B cell (primary cell): ENCODE measurements around the gene HCFC1. TPM values are rescaled to one million over a fixed set of nuclear protein-coding genes. Genes with fewer than 3 reads are reported as not detected.

Experiments
- ATAC-seq: fragments of 200-7000 bp; cut with Tn5 transposase; one replicate; pipeline ENCODE4 v1.10.0; 2021; ENCODE audit warnings: low read depth, mild to moderate bottlenecking, moderate number of reproducible peaks, moderate library complexity
- CTCF ChIA-PET: fragments of 350-600 bp; sonication (Branson Sonifier 250); formaldehyde crosslinking; loops from one replicate; lab custom pipeline; 2021; ENCODE audit warnings: antibody characterized with exemption, inconsistent platforms; lab: Charles Lee
- POLR2A ChIA-PET: fragments of 350-600 bp; sonication (Branson Sonifier 250); formaldehyde crosslinking; loops from one replicate; lab custom pipeline; 2021; ENCODE audit warnings: antibody characterized with exemption; lab: Charles Lee
- DNase-seq: peaks from one replicate; pipeline ENCODE4 v3.0.0; 2013
- H2AFZ ChIP-seq: 2 replicates; pipeline ENCODE4 v1.6.1; 2012; ENCODE audit warnings: mild to moderate bottlenecking, low read depth, low read length; ENCODE audit not compliant: insufficient read depth, poor library complexity, severe bottlenecking
- H3K27ac ChIP-seq, 2 donors: 1 replicate in 1 of 2; 2 replicates in 1 of 2; pipeline ENCODE4 v1.5.1; 2012 to 2013; ENCODE audit warnings: low read length in 2 of 2, mild to moderate bottlenecking in 2 of 2, moderate library complexity in 1 of 2
- H3K27me3 ChIP-seq, 4 experiments: fragments of 200-600 bp in 1 of 4; sonication (generic) in 1 of 4; replicated peaks in 1 of 4; 1 replicate in 2 of 4; 2 replicates in 2 of 4; pipeline versions ENCODE4 v1.6.1 to v1.7.0; 2013 to 2016; ENCODE audit warnings: low read length in 3 of 4, mild to moderate bottlenecking in 2 of 4, mixed read lengths in 1 of 4, moderate library complexity in 1 of 4; ENCODE audit not compliant: insufficient read depth in 4 of 4, control insufficient read depth in 3 of 4; ENCODE audit errors: control extremely low read depth in 1 of 4
- H3K36me3 ChIP-seq, 2 experiments: replicated peaks in 1 of 2; 1 replicate in 1 of 2; 2 replicates in 1 of 2; pipeline versions ENCODE4 v1.6.1 to v1.7.1; 2013; ENCODE audit warnings: low read length in 1 of 2; ENCODE audit not compliant: insufficient read depth in 2 of 2, control insufficient read depth in 1 of 2; ENCODE audit errors: control extremely low read depth in 1 of 2, extremely low read depth in 1 of 2
- H3K4me1 ChIP-seq, 2 donors: fragments of 200-600 bp in 1 of 2; sonication (generic) in 1 of 2; 1 replicate in 1 of 2; 2 replicates in 1 of 2; pipeline versions ENCODE4 v1.5.1 to v1.6.1; 2013 to 2017; ENCODE audit warnings: low read length in 2 of 2; ENCODE audit not compliant: control insufficient read depth in 2 of 2, insufficient read depth in 2 of 2
- H3K4me2 ChIP-seq: replicated peaks from 2 replicates; pipeline ENCODE3; 2012; ENCODE audit warnings: mild to moderate bottlenecking, low read depth, low read length; ENCODE audit not compliant: poor library complexity, severe bottlenecking
- H3K4me3 ChIP-seq, 5 experiments: fragments of 200-600 bp in 1 of 5; sonication (generic) in 1 of 5; 1 replicate in 3 of 5; 2 replicates in 2 of 5; pipeline versions ENCODE4 v1.5.1 to v1.7.0; 2011 to 2016; ENCODE audit warnings: low read length in 4 of 5, mild to moderate bottlenecking in 4 of 5, low read depth in 2 of 5, control low read depth in 1 of 5, moderate library complexity in 1 of 5; ENCODE audit not compliant: insufficient read depth in 1 of 5; ENCODE audit errors: control extremely low read depth in 1 of 5, extremely low read depth in 1 of 5
- H3K79me2 ChIP-seq: fragments of 200-600 bp; sonication (generic); one replicate; pipeline ENCODE4 v1.6.0; 2016; ENCODE audit warnings: low read length; ENCODE audit not compliant: control insufficient read depth, insufficient read depth
- H3K9ac ChIP-seq: fragments of 200-600 bp; sonication (generic); 2 replicates; pipeline ENCODE4 v1.6.1; 2017; ENCODE audit warnings: mild to moderate bottlenecking, low read length, moderate library complexity
- H3K9me3 ChIP-seq, 3 donors: one replicate each; pipeline versions ENCODE4 v1.6.1 to v1.7.1; 2013; ENCODE audit warnings: low read length in 2 of 3; ENCODE audit not compliant: control insufficient read depth in 2 of 3, insufficient read depth in 1 of 3; ENCODE audit errors: control extremely low read depth in 1 of 3
- H4K20me1 ChIP-seq: 2 replicates; pipeline ENCODE4 v1.6.0; 2012; ENCODE audit warnings: mild to moderate bottlenecking, low read length; ENCODE audit not compliant: insufficient read depth, control insufficient read depth, poor library complexity, severe bottlenecking
- H3K27ac Mint-ChIP-seq: one replicate; pipeline ENCODE4 v1.8.0; 2021; ENCODE audit warnings: mixed read lengths
- H3K27me3 Mint-ChIP-seq: one replicate; pipeline ENCODE4 v1.8.0; 2021; ENCODE audit warnings: mixed read lengths
- H3K4me1 Mint-ChIP-seq: one replicate; pipeline ENCODE4 v1.8.0; 2021; ENCODE audit warnings: mixed read lengths
- H3K4me3 Mint-ChIP-seq: one replicate; pipeline ENCODE4 v1.8.0; 2021; ENCODE audit warnings: mixed read lengths
- H3K9me3 Mint-ChIP-seq: one replicate; pipeline ENCODE4 v1.8.0; 2022; ENCODE audit warnings: mixed read lengths; ENCODE audit not compliant: insufficient read depth
- EZH2 ChIP-seq: IDR thresholded peaks from 2 replicates; pipeline ENCODE4 v1.6.1; 2012; ENCODE audit warnings: borderline replicate concordance, low read depth, mild to moderate bottlenecking, moderate library complexity, low read length; ENCODE audit not compliant: insufficient read depth, poor library complexity, severe bottlenecking
- WGBS: methylation state at CpG from one replicate; pipeline ENCODE4 v1.1.5; 2013; ENCODE audit warnings: missing lambda C conversion rate; ENCODE audit not compliant: insufficient coverage; 5-methylcytosine and 5-hydroxymethylcytosine counted together
- intact Hi-C: fragments of 100-400 bp; cut with micrococcal nuclease; formaldehyde crosslinking; loops from one replicate; pipeline ENCODE4 v1.10.0; 2022
- polyA plus RNA-seq: library from polyadenylated mRNA; depleted of rRNA; stranded (reverse); fragments of >200 nt; gene quantifications from 2 replicates; pipeline ENCODE4 v1.2.3, GENCODE V29; 2012
- total RNA-seq, 2 donors: library from RNA; stranded (reverse); fragments of 120-200 nt in 1 of 2; gene quantifications; 1 replicate in 1 of 2; 2 replicates in 1 of 2; pipeline versions ENCODE4 v1.2.3 to v1.2.4, GENCODE V29; 2013 to 2022
- TF ChIP-seq, protein P1 (sequence below): fragments of 200-600 bp; IDR thresholded peaks from one replicate; pipeline ENCODE4 v1.8.0; 2022; ENCODE audit warnings: antibody characterized with exemption, mild to moderate bottlenecking

The HCFC1 gene
- total and polyA plus RNA-seq, 2 donors (not counting 1 experiment from before 2014, with no cell fraction given) = 32.1 to 57.7 TPM

DNA sequence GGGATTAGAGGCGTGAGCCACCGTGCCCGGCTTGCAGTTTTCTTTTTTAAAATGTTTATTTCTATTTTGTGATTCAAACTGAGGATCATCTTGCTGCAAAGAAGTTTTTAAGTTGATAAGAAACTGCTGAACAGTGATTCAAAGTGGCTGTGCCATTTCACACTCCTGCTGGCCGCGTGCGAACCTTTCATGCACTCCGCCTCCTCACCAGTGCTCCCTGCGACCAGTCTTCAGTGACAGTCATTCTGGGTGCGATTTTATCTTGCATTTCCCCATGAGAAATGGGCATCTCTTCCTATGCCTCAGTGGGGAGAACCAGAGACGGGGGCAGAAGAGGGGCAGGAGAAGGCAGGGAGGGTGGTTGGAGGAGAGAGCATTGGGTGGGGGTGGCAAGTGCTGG, 22.4 kb upstream of the HCFC1 start:
- Histone ChIP-seq H3K9me3 (no peaks in the 10 kb centered on the region), H3K27ac (no peak overlapping the region), H3K79me2 (no peaks in the 10 kb centered on the region), H3K4me3 (no peak overlapping the region), H3K27me3 (no peaks in the 10 kb centered on the region), H3K4me2 (no peak overlapping the region), H3K9ac (no peak overlapping the region), H3K4me1 (no peaks in the 10 kb centered on the region), H2AFZ (no peak overlapping the region), H3K36me3 (no peaks in the 10 kb centered on the region), H4K20me1 (no peaks in the 10 kb centered on the region)
- intact Hi-C loops = no loop called here
- H3K4me3 Mint-ChIP-seq = no peak overlapping the region
- ATAC-seq (no peak), DNase-seq (no peak)
- H3K4me1 Mint-ChIP-seq = no peaks in the 10 kb centered on the region
- ChIA-PET POLR2A (no interaction called here), CTCF (no interaction called here)
- H3K27ac Mint-ChIP-seq = no peak overlapping the region
- no peaks in the 10 kb centered on the region for H3K27me3 Mint-ChIP-seq
- H3K9me3 Mint-ChIP-seq = no peaks in the 10 kb centered on the region
- TF ChIP-seq, protein P1, sequence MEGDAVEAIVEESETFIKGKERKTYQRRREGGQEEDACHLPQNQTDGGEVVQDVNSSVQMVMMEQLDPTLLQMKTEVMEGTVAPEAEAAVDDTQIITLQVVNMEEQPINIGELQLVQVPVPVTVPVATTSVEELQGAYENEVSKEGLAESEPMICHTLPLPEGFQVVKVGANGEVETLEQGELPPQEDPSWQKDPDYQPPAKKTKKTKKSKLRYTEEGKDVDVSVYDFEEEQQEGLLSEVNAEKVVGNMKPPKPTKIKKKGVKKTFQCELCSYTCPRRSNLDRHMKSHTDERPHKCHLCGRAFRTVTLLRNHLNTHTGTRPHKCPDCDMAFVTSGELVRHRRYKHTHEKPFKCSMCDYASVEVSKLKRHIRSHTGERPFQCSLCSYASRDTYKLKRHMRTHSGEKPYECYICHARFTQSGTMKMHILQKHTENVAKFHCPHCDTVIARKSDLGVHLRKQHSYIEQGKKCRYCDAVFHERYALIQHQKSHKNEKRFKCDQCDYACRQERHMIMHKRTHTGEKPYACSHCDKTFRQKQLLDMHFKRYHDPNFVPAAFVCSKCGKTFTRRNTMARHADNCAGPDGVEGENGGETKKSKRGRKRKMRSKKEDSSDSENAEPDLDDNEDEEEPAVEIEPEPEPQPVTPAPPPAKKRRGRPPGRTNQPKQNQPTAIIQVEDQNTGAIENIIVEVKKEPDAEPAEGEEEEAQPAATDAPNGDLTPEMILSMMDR = no peak
- TF ChIP-seq EZH2 = no peak
- 87% methylated on average over 5 of the region's 10 CpGs for WGBS

DNA sequence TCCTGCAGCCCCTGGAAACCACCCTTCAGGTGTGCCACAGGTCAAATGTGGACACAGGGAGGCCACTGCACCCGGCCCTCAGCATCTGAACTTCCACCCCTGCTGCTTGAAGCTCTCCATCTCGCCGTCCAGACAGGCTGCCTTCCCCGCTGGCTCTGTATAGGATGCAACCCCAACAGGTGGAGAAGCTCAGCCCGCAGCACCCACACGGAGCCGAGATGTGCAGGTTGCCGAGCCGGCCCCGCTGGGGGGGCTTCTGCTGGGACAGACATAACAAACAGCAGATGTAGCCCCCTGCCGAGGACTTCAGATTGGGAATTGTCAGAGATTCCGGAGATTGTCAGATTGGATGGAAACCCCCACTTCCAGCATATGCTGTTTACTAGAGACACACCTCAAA, 21.5 kb upstream of the HCFC1 start:
- no peaks in the 10 kb centered on the region for H3K9me3 ChIP-seq
- H3K79me2 ChIP-seq = no peaks in the 10 kb centered on the region
- no peak overlapping the region for H3K27ac Mint-ChIP-seq
- no peaks in the 10 kb centered on the region for H3K4me1 Mint-ChIP-seq
- H3K9me3 Mint-ChIP-seq = no peaks in the 10 kb centered on the region
- WGBS = 94% methylated on average over 5 of the region's 12 CpGs
- no peak overlapping the region for H3K4me2 ChIP-seq
- DNase-seq (no peak), ATAC-seq (no peak)
- H3K4me1 ChIP-seq = no peaks in the 10 kb centered on the region
- no peaks in the 10 kb centered on the region for H3K27me3 ChIP-seq
- no peaks in the 10 kb centered on the region for H3K27me3 Mint-ChIP-seq
- ChIA-PET POLR2A (no interaction called here), CTCF (no interaction called here)
- H3K4me3 ChIP-seq = no peak overlapping the region
- H4K20me1 ChIP-seq = no peaks in the 10 kb centered on the region
- intact Hi-C loops = no loop called here
- no peak overlapping the region for H3K4me3 Mint-ChIP-seq
- no peak overlapping the region for H3K9ac ChIP-seq
- TF ChIP-seq, protein P1 = no peak
- TF ChIP-seq EZH2 = no peak
- no peak overlapping the region for H3K27ac ChIP-seq
- H2AFZ ChIP-seq = no peak overlapping the region
- H3K36me3 ChIP-seq = no peaks in the 10 kb centered on the region
